Activated CD4-positive, alpha-beta memory T cell treated with anti-CD3 and anti-CD28 coated beads, Interleukin-2, amount 10 ng/mL, durations not matched to agents 7 days and 5 days (primary cell): ENCODE results near the gene FGF19. TPM values are rescaled to one million over a fixed set of nuclear protein-coding genes. Genes with fewer than 3 reads are reported as not detected.

Source experiments
- CTCF ChIA-PET: fragments of 350-600 bp; sonication (Branson Sonifier 250); formaldehyde crosslinking; loops from one replicate; lab custom pipeline; 2021; ENCODE audit warnings: antibody characterized with exemption, inconsistent platforms; lab: Charles Lee
- POLR2A ChIA-PET: fragments of 350-600 bp; sonication (Branson Sonifier 250); formaldehyde crosslinking; loops from one replicate; lab custom pipeline; 2021; ENCODE audit warnings: antibody characterized with exemption; lab: Charles Lee
- DNase-seq: peaks from one replicate; pipeline ENCODE4 v3.0.0-alpha.2; 2020
- H3K27ac Mint-ChIP-seq: one replicate; pipeline ENCODE4 v1.8.0; 2021; ENCODE audit warnings: mild to moderate bottlenecking, mixed read lengths
- H3K27me3 Mint-ChIP-seq: one replicate; pipeline ENCODE4 v1.8.0; 2021; ENCODE audit warnings: mixed read lengths
- H3K36me3 Mint-ChIP-seq: one replicate; pipeline ENCODE4 v1.8.0; 2021; ENCODE audit warnings: low read depth, mixed read lengths
- H3K4me1 Mint-ChIP-seq: one replicate; pipeline ENCODE4 v1.8.0; 2021; ENCODE audit warnings: mixed read lengths
- H3K4me3 Mint-ChIP-seq: one replicate; pipeline ENCODE4 v1.8.0; 2021; ENCODE audit warnings: mild to moderate bottlenecking, mixed read lengths
- H3K9me3 Mint-ChIP-seq: one replicate; pipeline ENCODE4 v1.8.0; 2021; ENCODE audit warnings: mixed read lengths
- total RNA-seq, 2 experiments: library from RNA; stranded (reverse); gene quantifications; one replicate each; pipeline ENCODE4 v1.2.3, GENCODE V29; 2021

Gene FGF19
- total RNA-seq, 2 experiments from 2014 or later = not detected

GRCh38 chr11:69711822-69712801 lies 8.3 kb upstream of the FGF19 start:
- Mint-ChIP-seq H3K9me3 (no peaks in the 10 kb centered on the region), H3K27me3 (peaks cover 6% of the 10 kb centered on the region), H3K4me1 (peaks cover 11% of the 10 kb centered on the region), H3K36me3 (no peaks in the 10 kb centered on the region), H3K4me3 (no peak overlapping the region), H3K27ac (no peak overlapping the region)
- ChIA-PET CTCF (no interaction called here), POLR2A (interaction anchor here (1.0 kb wide), 1 partner anchor 37 kb away, joined by 3 read pairs; the partner anchor contains the start of gene LTO1)
- peak; percentile 42 for DNase-seq

GRCh38 chr11:69708736-69709401 lies 5.0 kb upstream of the FGF19 start:
- Mint-ChIP-seq H3K27ac (no peak overlapping the region), H3K4me1 (peaks cover 16% of the 10 kb centered on the region), H3K36me3 (no peaks in the 10 kb centered on the region), H3K27me3 (peaks cover 32% of the 10 kb centered on the region), H3K4me3 (no peak overlapping the region), H3K9me3 (no peaks in the 10 kb centered on the region)
- ChIA-PET CTCF (no interaction called here), POLR2A (no interaction called here)
- DNase-seq = no peak

- H3K27ac Mint-ChIP-seq = no peak overlapping the region
Measured at GRCh38 chr11:69707176-69707575, 3.4 kb upstream of the FGF19 start.

GRCh38 chr11:69705901-69706787 lies 2.3 kb upstream of the FGF19 start:
- CTCF ChIA-PET = no interaction called here
- Mint-ChIP-seq H3K36me3 (no peaks in the 10 kb centered on the region), H3K4me1 (peaks cover 8% of the 10 kb centered on the region), H3K27ac (no peak overlapping the region), H3K9me3 (no peaks in the 10 kb centered on the region), H3K27me3 (peaks cover 44% of the 10 kb centered on the region), H3K4me3 (no peak overlapping the region)
- DNase-seq = no peak
- POLR2A ChIA-PET = no interaction called here

More at GRCh38 chr11:69707176-69707575, 3.4 kb upstream of the FGF19 start:
- no peak for DNase-seq
- H3K9me3 Mint-ChIP-seq = no peaks in the 10 kb centered on the region
- POLR2A ChIA-PET = no interaction called here
- H3K27me3 Mint-ChIP-seq = peaks cover 41% of the 10 kb centered on the region
- no peaks in the 10 kb centered on the region for H3K36me3 Mint-ChIP-seq
- peaks cover 15% of the 10 kb centered on the region for H3K4me1 Mint-ChIP-seq
- H3K4me3 Mint-ChIP-seq = no peak overlapping the region
- CTCF ChIA-PET = interaction anchor here (0.7 kb wide), 1 partner anchor 22 kb away, joined by 4 read pairs; no protein-coding TSS in a partner anchor

GRCh38 chr11:69705351-69705811 lies 1.6 kb upstream of the FGF19 start:
- no peak overlapping the region for H3K27ac Mint-ChIP-seq
- H3K27me3 Mint-ChIP-seq = peaks cover 52% of the 10 kb centered on the region
- H3K4me1 Mint-ChIP-seq = peaks cover 6% of the 10 kb centered on the region
- no peak overlapping the region for H3K4me3 Mint-ChIP-seq
- ChIA-PET POLR2A (no interaction called here), CTCF (interaction anchor here (0.6 kb wide), 1 partner anchor 70 kb away, joined by 3 read pairs; no protein-coding TSS in a partner anchor)
- no peak for DNase-seq
- H3K36me3 Mint-ChIP-seq = no peaks in the 10 kb centered on the region
- no peaks in the 10 kb centered on the region for H3K9me3 Mint-ChIP-seq

GRCh38 chr11:69704508-69705253 lies 859 bp upstream of the FGF19 start:
- Mint-ChIP-seq H3K27me3 (peaks cover 56% of the 10 kb centered on the region), H3K36me3 (no peaks in the 10 kb centered on the region), H3K9me3 (no peaks in the 10 kb centered on the region), H3K4me3 (no peak overlapping the region), H3K27ac (no peak overlapping the region), H3K4me1 (peaks cover 6% of the 10 kb centered on the region)
- CTCF ChIA-PET = no interaction called here
- POLR2A ChIA-PET = no interaction called here
- no peak for DNase-seq

GRCh38 chr11:69703453-69703767 lies 412 bp downstream of the FGF19 start:
- Mint-ChIP-seq H3K9me3 (no peaks in the 10 kb centered on the region), H3K36me3 (no peaks in the 10 kb centered on the region), H3K4me1 (peaks cover 6% of the 10 kb centered on the region), H3K4me3 (no peak overlapping the region), H3K27me3 (peaks cover 60% of the 10 kb centered on the region), H3K27ac (no peak overlapping the region)
- no peak for DNase-seq
- POLR2A ChIA-PET = no interaction called here
- CTCF ChIA-PET = no interaction called here

- Mint-ChIP-seq H3K4me3 (no peak overlapping the region), H3K27ac (no peak overlapping the region), H3K36me3 (no peaks in the 10 kb centered on the region), H3K9me3 (no peaks in the 10 kb centered on the region), H3K27me3 (peaks cover 60% of the 10 kb centered on the region), H3K4me1 (peaks cover 6% of the 10 kb centered on the region)
- CTCF ChIA-PET = no interaction called here
- DNase-seq = no peak
- POLR2A ChIA-PET = no interaction called here
Measured at GRCh38 chr11:69702769-69703452, 911 bp downstream of the FGF19 start.

- no peaks in the 10 kb centered on the region for H3K9me3 Mint-ChIP-seq
- H3K4me3 Mint-ChIP-seq = no peak overlapping the region
- H3K27ac Mint-ChIP-seq = no peak overlapping the region
- no peaks in the 10 kb centered on the region for H3K36me3 Mint-ChIP-seq
- POLR2A ChIA-PET = no interaction called here
- peaks cover 56% of the 10 kb centered on the region for H3K27me3 Mint-ChIP-seq
- H3K4me1 Mint-ChIP-seq = peaks cover 6% of the 10 kb centered on the region
- CTCF ChIA-PET = no interaction called here
- DNase-seq = no peak
Measured at GRCh38 chr11:69702239-69702691, 1.6 kb downstream of the FGF19 start.

- Mint-ChIP-seq H3K36me3 (no peaks in the 10 kb centered on the region), H3K4me3 (no peak overlapping the region), H3K9me3 (no peaks in the 10 kb centered on the region), H3K27me3 (peaks cover 43% of the 10 kb centered on the region), H3K4me1 (peaks cover 3% of the 10 kb centered on the region), H3K27ac (no peak overlapping the region)
- ChIA-PET POLR2A (no interaction called here), CTCF (no interaction called here)
- DNase-seq = no peak
Measured at GRCh38 chr11:69700278-69701140, 3.3 kb downstream of the FGF19 start.

GRCh38 chr11:69699213-69699612 lies 4.6 kb downstream of the FGF19 start:
- no peak for DNase-seq
- ChIA-PET CTCF (interaction anchor here (0.9 kb wide), 1 partner anchor 188 kb away, joined by 3 read pairs; no protein-coding TSS in a partner anchor), POLR2A (interaction anchor here (0.7 kb wide), 1 partner anchor 24 kb away, joined by 3 read pairs; the partner anchor contains the start of gene LTO1)
- Mint-ChIP-seq H3K36me3 (no peaks in the 10 kb centered on the region), H3K4me3 (no peak overlapping the region), H3K27ac (no peak overlapping the region), H3K27me3 (peaks cover 37% of the 10 kb centered on the region), H3K9me3 (no peaks in the 10 kb centered on the region), H3K4me1 (peaks cover 2% of the 10 kb centered on the region)
